ENCODE measurements around the gene ARIH1.
"Not testable (repeated sequence)": the region's sequence is repeated elsewhere in the genome, so short reads cannot be mapped to it uniquely, and the experiment has no call there.

The ARIH1 gene

GRCh38 chr15:72474912-72475628, 940 bp downstream of the ARIH1 start:
- DNase-seq (ENCODE audit: low read depth), result peak; percentile 66

GRCh38 chr15:72475674-72476073, 1.5 kb downstream of the ARIH1 start:
- DNase-seq (ENCODE audit: low read depth), result no peak
- no peak for TF ChIP-seq CTCF (IDR thresholded peaks at IDR 0.05; ENCODE audit: low read depth, low read length, missing control alignments)
- peak overlapping the region; percentile 95 for H3K4me3 ChIP-seq (ENCODE audit: low read depth, low read length)

More at GRCh38 chr15:72474912-72475628, 940 bp downstream of the ARIH1 start:
- peak; percentile 23 for TF ChIP-seq CTCF (IDR thresholded peaks at IDR 0.05; ENCODE audit: low read depth, low read length, missing control alignments)
- peak overlapping the region; percentile 95 for H3K4me3 ChIP-seq (ENCODE audit: low read depth, low read length)

GRCh38 chr15:72476330-72476729, 2.2 kb downstream of the ARIH1 start:
- DNase-seq (ENCODE audit: low read depth), result not testable (repeated sequence)
- peak overlapping the region; percentile 95 for H3K4me3 ChIP-seq (ENCODE audit: low read depth, low read length)

GRCh38 chr15:72481015-72481659, 7.0 kb downstream of the ARIH1 start:
- no peak overlapping the region for H3K4me3 ChIP-seq (ENCODE audit: low read depth, low read length)
- DNase-seq (ENCODE audit: low read depth), result no peak
- TF ChIP-seq CTCF (IDR thresholded peaks at IDR 0.05; ENCODE audit: low read depth, low read length, missing control alignments), result no peak

- no peak overlapping the region for H3K4me3 ChIP-seq (ENCODE audit: low read depth, low read length)
- DNase-seq (ENCODE audit: low read depth), result no peak
- no peak for TF ChIP-seq CTCF (IDR thresholded peaks at IDR 0.05; ENCODE audit: low read depth, low read length, missing control alignments)
Measured at GRCh38 chr15:72482275-72482674, 8.1 kb downstream of the ARIH1 start.

- no peak for TF ChIP-seq CTCF (IDR thresholded peaks at IDR 0.05; ENCODE audit: low read depth, low read length, missing control alignments)
- H3K4me3 ChIP-seq (ENCODE audit: low read depth, low read length), result no peak overlapping the region
- DNase-seq (ENCODE audit: low read depth), result no peak
Measured at GRCh38 chr15:72483279-72483678, 9.1 kb downstream of the ARIH1 start.

GRCh38 chr15:72486144-72486543, 12.0 kb downstream of the ARIH1 start:
- no peak overlapping the region for H3K4me3 ChIP-seq (ENCODE audit: low read depth, low read length)
- no peak for TF ChIP-seq CTCF (IDR thresholded peaks at IDR 0.05; ENCODE audit: low read depth, low read length, missing control alignments)
- no peak for DNase-seq (ENCODE audit: low read depth)
